Right lobe of liver (tissue), 6 donors: ENCODE data around the gene CSTF3. TPM values are rescaled to one million over a fixed set of nuclear protein-coding genes. Genes with fewer than 3 reads are reported as not detected.
"Not testable (repeated sequence)": the region's sequence is repeated elsewhere in the genome, so short reads cannot be mapped to it uniquely, and the experiment has no call there.

Experiments used
- ATAC-seq, 4 donors: fragments of 200-7000 bp; cut with Tn5 transposase; one replicate each; pipeline ENCODE4 v1.9.1; 2020; ENCODE audit warnings: mild to moderate bottlenecking in 4 of 4, moderate library complexity in 4 of 4
- DNase-seq, 3 donors: peaks; one replicate each; pipeline ENCODE4 v3.0.0-alpha.2; 2020
- H3K27ac ChIP-seq, 3 donors: fragments of 200-600 bp; one replicate each; pipeline ENCODE4 v1.8.0; 2022
- H3K27me3 ChIP-seq, 2 donors: fragments of 200-600 bp; one replicate each; pipeline ENCODE4 v1.8.0; 2022
- H3K36me3 ChIP-seq, 4 donors: fragments of 200-600 bp; sonication (generic) in 1 of 4; one replicate each; pipeline versions ENCODE4 v1.5.1 to v1.8.0; 2017 to 2022; ENCODE audit warnings: control low read depth in 1 of 4
- H3K4me1 ChIP-seq, 4 donors: fragments of 200-600 bp; sonication (generic) in 1 of 4; one replicate each; pipeline versions ENCODE4 v1.5.1 to v1.8.0; 2017 to 2022; ENCODE audit warnings: control low read depth in 1 of 4
- H3K4me3 ChIP-seq, 3 donors: fragments of 200-600 bp; one replicate each; pipeline ENCODE4 v1.8.0; 2022
- H3K9me3 ChIP-seq, 4 donors: fragments of 200-600 bp; sonication (generic) in 1 of 4; one replicate each; pipeline versions ENCODE4 v1.5.1 to v1.8.0; 2017 to 2022; ENCODE audit warnings: control low read depth in 1 of 4
- CTCF ChIP-seq, 4 donors: fragments of 200-600 bp in 3 of 4; fragments of 450-650 bp in 1 of 4; IDR thresholded peaks; one replicate each; pipeline versions ENCODE4 v1.5.1 to v1.8.0; 2016 to 2022; ENCODE audit warnings: antibody characterized with exemption in 4 of 4, mild to moderate bottlenecking in 2 of 4
- POLR2A ChIP-seq: fragments of 450-650 bp; IDR thresholded peaks from one replicate; pipeline ENCODE4 v1.6.1; 2017; ENCODE audit warnings: antibody characterized with exemption, mild to moderate bottlenecking
- WGBS: methylation state at CpG from one replicate; pipeline ENCODE4 v1.1.6; 2018; ENCODE audit warnings: low coverage, low lambda C conversion rate; ENCODE audit not compliant: insufficient coverage; ENCODE audit errors: missing lambda C conversion rate; 5-methylcytosine and 5-hydroxymethylcytosine counted together
- intact Hi-C, 2 donors: fragments of 100-400 bp; cut with DNase I; formaldehyde crosslinking; loops; one replicate each; pipeline versions ENCODE4 v1.11.2 to v1.14.1; 2022
- total RNA-seq, 6 experiments: library from RNA; depleted of rRNA in 2 of 6; stranded (reverse); fragments of >200 nt in 2 of 6; fragmentation: NEBNext Ultra II Directional in 3 of 6; extraction: Animal tissue kit (Norgen Biotek cat#: 25700) in 3 of 6; gene quantifications; one replicate each; pipeline versions ENCODE4 v1.1.0 to v1.2.4, GENCODE V29; 2016 to 2023
- donor health status: DM: no; HTN: yes; CAD: no.
- donor health status: DM: no; HTN: no; CAD: no.
- donor health status: DM: no; HTN: no; CAD: no.
- donor health status: DM: no; HTN: yes; CAD: no.
- donor health status: DM: no; HTN: yes; CAD: no.

The CSTF3 gene
- total RNA-seq, 6 experiments from 2014 or later = 11.5 to 14.0 (median 12.0) TPM

DNA sequence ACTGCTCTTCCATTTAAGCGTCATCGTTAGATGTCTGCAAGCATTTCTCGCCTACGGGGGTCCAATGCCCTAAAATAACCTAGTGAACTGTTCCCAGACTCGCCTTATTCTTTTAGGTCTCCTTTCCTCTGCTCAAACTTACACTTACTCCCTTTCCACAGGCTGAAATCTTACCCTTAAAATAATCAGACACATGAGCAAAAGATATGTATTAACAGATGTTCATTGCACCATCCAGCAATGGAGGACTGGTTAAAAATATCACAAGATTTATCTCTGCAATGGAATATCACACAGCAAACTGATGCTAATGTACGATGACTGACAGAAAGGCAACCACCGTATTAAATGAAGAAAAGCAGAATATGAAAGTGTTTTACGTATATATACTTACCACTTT is 1.6 kb upstream of the CSTF3 start:
- Histone ChIP-seq H3K36me3 (no peaks in the 10 kb centered on the region), H3K4me3 (no peak overlapping the region), H3K4me1 (peaks cover 0 to 11% (median 0%) of the 10 kb centered on the region in 4 donors), H3K27ac (no peak overlapping the region), H3K9me3 (no peaks in the 10 kb centered on the region), H3K27me3 (no peaks in the 10 kb centered on the region)
- intact Hi-C loops = loop anchor here in 1 of 2 donors (10.0 kb wide), 1 partner anchor 532 kb away; no protein-coding TSS in a partner anchor
- TF ChIP-seq CTCF (IDR thresholded peaks at IDR 0.05) (no peak), POLR2A (no peak)
- no peak for DNase-seq
- WGBS = 96% methylated on average over 8 of the region's 8 CpGs
- ATAC-seq = no peak

- TF ChIP-seq POLR2A = no peak
- TF ChIP-seq CTCF (IDR thresholded peaks at IDR 0.05) = no peak
- no peaks in the 10 kb centered on the region for H3K9me3 ChIP-seq
- H3K36me3 ChIP-seq = no peaks in the 10 kb centered on the region
- WGBS = under 1% methylated on average over 7 of the region's 7 CpGs
- intact Hi-C loops = loop anchor here in 1 of 2 donors (10.0 kb wide), 1 partner anchor 534 kb away; no protein-coding TSS in a partner anchor
- ATAC-seq (no peak), DNase-seq (no peak)
- H3K4me3 ChIP-seq = peak overlapping the region; percentile 65 to 82 (median 77)
- H3K4me1 ChIP-seq = peaks cover 0 to 17% (median 3%) of the 10 kb centered on the region in 4 donors
- H3K27me3 ChIP-seq = no peaks in the 10 kb centered on the region
- peak overlapping the region; percentile 77 to 79 (median 79) for H3K27ac ChIP-seq
Observed at GRCh38 chr11:33160587-33160986, 693 bp downstream of the CSTF3 start.

GRCh38 chr11:33160136-33160535 is 1.1 kb downstream of the CSTF3 start:
- intact Hi-C loops = loop anchor here in 1 of 2 donors (10.0 kb wide), 1 partner anchor 535 kb away; no protein-coding TSS in a partner anchor
- no peak for TF ChIP-seq CTCF (IDR thresholded peaks at IDR 0.05)
- no peak for TF ChIP-seq POLR2A
- Histone ChIP-seq H3K4me3 (peak overlapping the region; percentile 65 to 82 (median 77)), H3K36me3 (no peaks in the 10 kb centered on the region), H3K27ac (peak overlapping the region; percentile 5 to 79 (median 77)), H3K4me1 (peaks cover 0 to 22% (median 3%) of the 10 kb centered on the region in 4 donors), H3K9me3 (no peaks in the 10 kb centered on the region), H3K27me3 (no peaks in the 10 kb centered on the region)
- DNase-seq (no peak), ATAC-seq (peak in 3 of 4 donors; percentile 3 to 24 (median 6))
- 1% methylated on average over 8 of the region's 8 CpGs for WGBS

DNA sequence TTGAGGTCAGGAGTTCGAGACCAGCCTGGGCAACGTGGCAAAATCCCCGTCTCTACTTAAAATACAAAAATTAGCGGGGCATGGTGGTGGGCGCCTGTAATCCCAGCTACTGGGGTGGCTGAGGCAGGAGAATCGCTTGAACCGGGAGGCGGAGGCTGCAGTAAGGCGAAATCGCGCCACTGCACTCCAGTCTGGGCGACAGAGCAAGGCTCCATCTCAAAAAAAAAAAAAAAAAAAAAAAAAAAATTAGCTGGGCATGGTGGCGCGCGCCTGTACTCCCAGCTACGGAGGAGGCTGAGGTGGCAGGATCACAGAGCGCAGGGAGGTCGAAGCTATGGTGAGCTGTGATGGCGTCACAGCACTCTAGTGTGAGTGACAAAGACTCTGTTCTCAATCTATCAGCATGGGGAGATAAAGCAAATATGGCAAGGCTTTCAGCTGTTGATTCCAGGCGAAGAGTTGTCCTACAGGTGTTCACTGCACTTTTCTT is 1.9 kb downstream of the CSTF3 start:
- ATAC-seq = not testable (repeated sequence)

DNA sequence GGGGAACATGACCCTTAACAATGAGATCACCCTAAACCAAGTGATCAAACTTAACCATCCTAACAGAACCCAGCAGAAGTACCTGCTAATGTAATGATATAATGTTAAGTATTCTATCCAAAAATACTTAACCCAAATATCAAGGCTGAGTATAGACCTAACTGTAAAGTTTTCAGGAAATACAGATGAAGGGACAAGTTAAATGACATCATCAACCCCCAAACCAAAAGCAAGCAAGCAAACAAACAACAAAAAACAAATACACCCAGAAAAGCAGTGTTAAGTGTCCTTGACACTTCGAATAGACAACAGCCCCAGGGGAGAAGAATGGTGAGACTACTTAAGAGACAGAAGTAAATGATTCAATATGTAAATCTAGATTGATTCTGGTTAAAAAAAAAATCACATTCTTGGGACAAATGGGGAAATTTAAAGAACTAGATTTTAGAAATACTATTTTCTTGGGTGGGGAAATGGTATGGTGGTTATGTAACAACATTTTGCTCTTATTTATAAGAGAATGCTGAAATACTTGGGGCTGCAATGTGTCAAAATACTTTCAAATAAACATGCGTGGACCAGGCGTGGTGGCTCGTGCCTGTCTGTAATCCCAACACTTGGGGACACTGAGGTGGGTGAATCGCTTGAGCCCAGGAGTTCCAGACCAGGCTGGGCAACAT is 2.5 kb downstream of the CSTF3 start:
- Histone ChIP-seq H3K4me1 (peaks cover 0 to 22% (median 3%) of the 10 kb centered on the region in 4 donors), H3K27me3 (no peaks in the 10 kb centered on the region), H3K27ac (no peak overlapping the region), H3K36me3 (no peaks in the 10 kb centered on the region), H3K9me3 (no peaks in the 10 kb centered on the region), H3K4me3 (no peak overlapping the region)
- 46% methylated on average over 4 of the region's 5 CpGs for WGBS
- intact Hi-C loops = no loop called here
- no peak for ATAC-seq
- TF ChIP-seq CTCF (IDR thresholded peaks at IDR 0.05) (no peak), POLR2A (no peak)
- no peak for DNase-seq

More for the DNA sequence above, 1.9 kb downstream of the CSTF3 start:
- DNase-seq, intact Hi-C loops, H3K36me3 ChIP-seq, H3K27ac ChIP-seq, H3K9me3 ChIP-seq, H3K27me3 ChIP-seq, H3K4me3 ChIP-seq: not testable (repeated sequence)
- peaks cover 0 to 22% (median 3%) of the 10 kb centered on the region in 4 donors for H3K4me1 ChIP-seq
- 59% methylated on average over 2 of the region's 20 CpGs for WGBS
